ENCODE results near the gene DBN1. TPM values are rescaled to one million over a fixed set of nuclear protein-coding genes. Genes with fewer than 3 reads are reported as not detected.

The DBN1 gene
- polyA plus RNA-seq, 1 of the 3 experiments (the other 2 are of a cell fraction): 244 TPM

DNA sequence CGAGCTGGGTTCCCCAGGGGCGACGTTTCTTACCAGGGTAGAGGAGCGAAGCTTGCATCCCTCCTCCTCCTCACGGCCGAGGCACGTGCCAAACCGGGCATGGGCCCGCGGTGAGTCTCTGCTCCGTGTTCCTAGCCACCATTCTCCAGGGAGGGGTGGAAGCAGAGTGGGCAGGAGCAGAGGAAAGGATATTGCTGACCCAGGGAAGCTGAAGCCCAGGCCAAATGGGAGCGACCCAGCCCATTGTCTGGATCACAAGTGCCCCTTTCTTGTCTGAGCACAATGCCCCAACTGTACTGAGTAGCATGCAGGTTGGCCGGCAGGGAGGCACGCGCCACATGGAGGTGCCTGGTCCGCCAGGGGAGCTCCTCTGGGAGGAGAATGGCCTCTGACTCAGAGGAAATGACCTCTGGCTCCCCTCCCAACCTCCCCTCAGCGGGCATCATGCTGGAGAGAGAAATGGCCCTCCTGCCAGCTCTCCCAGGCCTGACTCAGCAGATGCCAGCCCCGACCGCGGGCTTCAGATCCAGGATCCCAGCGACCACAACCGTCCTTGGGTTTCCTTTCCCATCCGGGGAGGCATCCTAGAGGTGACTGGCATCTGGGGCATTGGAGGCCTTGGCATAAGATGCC, 25.7 kb downstream of the DBN1 start:
- peak; percentile 77 for DNase-seq
- peaks cover 27% of the 10 kb centered on the region for H3K79me2 ChIP-seq (ENCODE audit: insufficient read depth)
- 5% methylated on average over 18 of the region's 23 CpGs for WGBS (ENCODE audit: low lambda C conversion rate)
- peaks cover 5 to 12% of the 10 kb centered on the region in 2 experiments for H3K36me3 ChIP-seq (replicated peaks in 1 of 2; ENCODE audit: control insufficient read depth in 1 of 2, insufficient read depth in 2 of 2, low read length in 1 of 2)
- peaks cover 23 to 52% of the 10 kb centered on the region in 2 experiments for H3K4me1 ChIP-seq (ENCODE audit: control insufficient read depth in 1 of 2, insufficient read depth in 2 of 2, low read depth in 1 of 2, low read length in 1 of 2)
- H3K27me3 ChIP-seq (ENCODE audit: insufficient read depth): no peaks in the 10 kb centered on the region
- ChIA-PET POLR2A (interaction anchor here (0.6 to 6.1 kb wide), 5 partner anchors 21 to 57 kb away, joined by 3 to 46 read pairs (median 3); partner anchors contain the start of gene GRK6), CTCF (interaction anchor here (0.8 to 15.5 kb wide), 14 partner anchors 8 to 144 kb away, joined by 3 to 318 read pairs (median 4); partner anchors contain the start of genes GRK6, PDLIM7, PFN3 and PRELID1)
- peak overlapping the region; percentile 66 to 77 for H3K4me3 ChIP-seq (ENCODE audit: low read depth in 2 of 2, low read length in 1 of 2)
- peak overlapping the region; percentile 33; the same call in 1 of the 2 replicates for H2AFZ ChIP-seq (ENCODE audit: low read depth)
- H3K4me2 ChIP-seq: peak overlapping the region; percentile 86
- H3K9me3 ChIP-seq: no peaks in the 10 kb centered on the region
- H3K27ac ChIP-seq (ENCODE audit: low read depth in 2 of 2, low read length in 1 of 2): peak overlapping the region; percentile 93 to 96
- no peaks in the 10 kb centered on the region for H3K9me2 ChIP-seq
- H4K20me1 ChIP-seq (ENCODE audit: insufficient read depth): 0 out of 2 replicates have a peak, but pooled peaks cover 9% of the 10 kb centered on the region
- H3K9ac ChIP-seq: peak overlapping the region; percentile 92
- H3F3A ChIP-seq (replicated peaks; ENCODE audit: insufficient read depth): peaks cover 21% of the 10 kb centered on the region
- TF ChIP-seq FOXM1 (IDR thresholded peaks at IDR 0.05; ENCODE audit: low read depth): no peak
- peak; percentile 86 for TF ChIP-seq JUND (IDR thresholded peaks at IDR 0.05)
- TF ChIP-seq NFIC (IDR thresholded peaks at IDR 0.05; ENCODE audit: borderline replicate concordance): peak; percentile 95
- TF ChIP-seq YY1 (IDR thresholded peaks at IDR 0.05; ENCODE audit: low read depth): peak; percentile 79
- TF ChIP-seq TAF1 (IDR thresholded peaks at IDR 0.05; ENCODE audit: borderline replicate concordance, low read depth, low read length): peak; percentile 74; the same call in 1 of the 2 replicates
- TF ChIP-seq FOXJ3 (CRISPR knock-in tag; IDR thresholded peaks at IDR 0.05): no peak
- peak; percentile 89 for TF ChIP-seq FOSL2 (IDR thresholded peaks at IDR 0.05; ENCODE audit: borderline replicate concordance, low read depth)
- TF ChIP-seq EZH2phosphoT487 (IDR thresholded peaks at IDR 0.05; ENCODE audit: borderline replicate concordance, low read depth): no peak
- peak; percentile 83 for TF ChIP-seq TCF12 (IDR thresholded peaks at IDR 0.05)
- peak; percentile 63 for TF ChIP-seq GABPA (IDR thresholded peaks at IDR 0.05; ENCODE audit: low read depth)
- TF ChIP-seq, protein P1, sequence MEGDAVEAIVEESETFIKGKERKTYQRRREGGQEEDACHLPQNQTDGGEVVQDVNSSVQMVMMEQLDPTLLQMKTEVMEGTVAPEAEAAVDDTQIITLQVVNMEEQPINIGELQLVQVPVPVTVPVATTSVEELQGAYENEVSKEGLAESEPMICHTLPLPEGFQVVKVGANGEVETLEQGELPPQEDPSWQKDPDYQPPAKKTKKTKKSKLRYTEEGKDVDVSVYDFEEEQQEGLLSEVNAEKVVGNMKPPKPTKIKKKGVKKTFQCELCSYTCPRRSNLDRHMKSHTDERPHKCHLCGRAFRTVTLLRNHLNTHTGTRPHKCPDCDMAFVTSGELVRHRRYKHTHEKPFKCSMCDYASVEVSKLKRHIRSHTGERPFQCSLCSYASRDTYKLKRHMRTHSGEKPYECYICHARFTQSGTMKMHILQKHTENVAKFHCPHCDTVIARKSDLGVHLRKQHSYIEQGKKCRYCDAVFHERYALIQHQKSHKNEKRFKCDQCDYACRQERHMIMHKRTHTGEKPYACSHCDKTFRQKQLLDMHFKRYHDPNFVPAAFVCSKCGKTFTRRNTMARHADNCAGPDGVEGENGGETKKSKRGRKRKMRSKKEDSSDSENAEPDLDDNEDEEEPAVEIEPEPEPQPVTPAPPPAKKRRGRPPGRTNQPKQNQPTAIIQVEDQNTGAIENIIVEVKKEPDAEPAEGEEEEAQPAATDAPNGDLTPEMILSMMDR (IDR thresholded peaks at IDR 0.05): peak; percentile 33
- TF ChIP-seq MXI1 (IDR thresholded peaks at IDR 0.05; ENCODE audit: low read depth, low read length): peak; percentile 60
- TF ChIP-seq SIN3A (IDR thresholded peaks at IDR 0.05; ENCODE audit: borderline replicate concordance, low read depth, low read length): peak; percentile 81; the same call in 1 of the 2 replicates
- TF ChIP-seq ELF1 (IDR thresholded peaks at IDR 0.05): no peak
- TF ChIP-seq, protein P2, sequence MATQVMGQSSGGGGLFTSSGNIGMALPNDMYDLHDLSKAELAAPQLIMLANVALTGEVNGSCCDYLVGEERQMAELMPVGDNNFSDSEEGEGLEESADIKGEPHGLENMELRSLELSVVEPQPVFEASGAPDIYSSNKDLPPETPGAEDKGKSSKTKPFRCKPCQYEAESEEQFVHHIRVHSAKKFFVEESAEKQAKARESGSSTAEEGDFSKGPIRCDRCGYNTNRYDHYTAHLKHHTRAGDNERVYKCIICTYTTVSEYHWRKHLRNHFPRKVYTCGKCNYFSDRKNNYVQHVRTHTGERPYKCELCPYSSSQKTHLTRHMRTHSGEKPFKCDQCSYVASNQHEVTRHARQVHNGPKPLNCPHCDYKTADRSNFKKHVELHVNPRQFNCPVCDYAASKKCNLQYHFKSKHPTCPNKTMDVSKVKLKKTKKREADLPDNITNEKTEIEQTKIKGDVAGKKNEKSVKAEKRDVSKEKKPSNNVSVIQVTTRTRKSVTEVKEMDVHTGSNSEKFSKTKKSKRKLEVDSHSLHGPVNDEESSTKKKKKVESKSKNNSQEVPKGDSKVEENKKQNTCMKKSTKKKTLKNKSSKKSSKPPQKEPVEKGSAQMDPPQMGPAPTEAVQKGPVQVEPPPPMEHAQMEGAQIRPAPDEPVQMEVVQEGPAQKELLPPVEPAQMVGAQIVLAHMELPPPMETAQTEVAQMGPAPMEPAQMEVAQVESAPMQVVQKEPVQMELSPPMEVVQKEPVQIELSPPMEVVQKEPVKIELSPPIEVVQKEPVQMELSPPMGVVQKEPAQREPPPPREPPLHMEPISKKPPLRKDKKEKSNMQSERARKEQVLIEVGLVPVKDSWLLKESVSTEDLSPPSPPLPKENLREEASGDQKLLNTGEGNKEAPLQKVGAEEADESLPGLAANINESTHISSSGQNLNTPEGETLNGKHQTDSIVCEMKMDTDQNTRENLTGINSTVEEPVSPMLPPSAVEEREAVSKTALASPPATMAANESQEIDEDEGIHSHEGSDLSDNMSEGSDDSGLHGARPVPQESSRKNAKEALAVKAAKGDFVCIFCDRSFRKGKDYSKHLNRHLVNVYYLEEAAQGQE (IDR thresholded peaks at IDR 0.05; ENCODE audit: low read depth, low read length): no peak
- peak; percentile 82 for TF ChIP-seq TEAD4 (IDR thresholded peaks at IDR 0.05; ENCODE audit: borderline replicate concordance, insufficient read depth)
- TF ChIP-seq GATA2 (CRISPR knock-in tag; IDR thresholded peaks at IDR 0.05): no peak
- no peak for TF ChIP-seq NRF1 (IDR thresholded peaks at IDR 0.05; ENCODE audit: low read depth, low read length)
- TF ChIP-seq, protein P3, sequence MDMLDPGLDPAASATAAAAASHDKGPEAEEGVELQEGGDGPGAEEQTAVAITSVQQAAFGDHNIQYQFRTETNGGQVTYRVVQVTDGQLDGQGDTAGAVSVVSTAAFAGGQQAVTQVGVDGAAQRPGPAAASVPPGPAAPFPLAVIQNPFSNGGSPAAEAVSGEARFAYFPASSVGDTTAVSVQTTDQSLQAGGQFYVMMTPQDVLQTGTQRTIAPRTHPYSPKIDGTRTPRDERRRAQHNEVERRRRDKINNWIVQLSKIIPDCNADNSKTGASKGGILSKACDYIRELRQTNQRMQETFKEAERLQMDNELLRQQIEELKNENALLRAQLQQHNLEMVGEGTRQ (IDR thresholded peaks at IDR 0.05; ENCODE audit: borderline replicate concordance, low read depth, low read length): no peak
- TF ChIP-seq MEF2A (IDR thresholded peaks at IDR 0.05; ENCODE audit: borderline replicate concordance, low read depth): peak; percentile 53; the same call in 1 of the 2 replicates
- TF ChIP-seq RXRA (IDR thresholded peaks at IDR 0.05; ENCODE audit: borderline replicate concordance, low read depth): peak; percentile 98
- TF ChIP-seq, protein P4, sequence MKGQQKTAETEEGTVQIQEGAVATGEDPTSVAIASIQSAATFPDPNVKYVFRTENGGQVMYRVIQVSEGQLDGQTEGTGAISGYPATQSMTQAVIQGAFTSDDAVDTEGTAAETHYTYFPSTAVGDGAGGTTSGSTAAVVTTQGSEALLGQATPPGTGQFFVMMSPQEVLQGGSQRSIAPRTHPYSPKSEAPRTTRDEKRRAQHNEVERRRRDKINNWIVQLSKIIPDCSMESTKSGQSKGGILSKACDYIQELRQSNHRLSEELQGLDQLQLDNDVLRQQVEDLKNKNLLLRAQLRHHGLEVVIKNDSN (IDR thresholded peaks at IDR 0.05; ENCODE audit: borderline replicate concordance, low read depth): 0 out of 2 replicates have a peak, but pooled peaks have one; percentile 36
- TF ChIP-seq SMC3 (IDR thresholded peaks at IDR 0.05; ENCODE audit: low read depth, low read length): no peak
- peak; percentile 83 for TF ChIP-seq POLR2AphosphoS5 (IDR thresholded peaks at IDR 0.05; ENCODE audit: low read depth, low read length)
- TF ChIP-seq, protein P5, sequence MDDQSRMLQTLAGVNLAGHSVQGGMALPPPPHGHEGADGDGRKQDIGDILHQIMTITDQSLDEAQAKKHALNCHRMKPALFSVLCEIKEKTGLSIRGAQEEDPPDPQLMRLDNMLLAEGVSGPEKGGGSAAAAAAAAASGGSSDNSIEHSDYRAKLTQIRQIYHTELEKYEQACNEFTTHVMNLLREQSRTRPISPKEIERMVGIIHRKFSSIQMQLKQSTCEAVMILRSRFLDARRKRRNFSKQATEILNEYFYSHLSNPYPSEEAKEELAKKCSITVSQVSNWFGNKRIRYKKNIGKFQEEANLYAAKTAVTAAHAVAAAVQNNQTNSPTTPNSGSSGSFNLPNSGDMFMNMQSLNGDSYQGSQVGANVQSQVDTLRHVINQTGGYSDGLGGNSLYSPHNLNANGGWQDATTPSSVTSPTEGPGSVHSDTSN (IDR thresholded peaks at IDR 0.05): peak; percentile 69
- TF ChIP-seq, protein P6, sequence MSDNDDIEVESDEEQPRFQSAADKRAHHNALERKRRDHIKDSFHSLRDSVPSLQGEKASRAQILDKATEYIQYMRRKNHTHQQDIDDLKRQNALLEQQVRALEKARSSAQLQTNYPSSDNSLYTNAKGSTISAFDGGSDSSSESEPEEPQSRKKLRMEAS (IDR thresholded peaks at IDR 0.05; ENCODE audit: low read depth): peak; percentile 98

Data from SK-N-SH (cell line).